GM12865 (cell line): ENCODE measurements around the gene ITGB6.

Experiments
- DNase-seq: peaks from one replicate; pipeline ENCODE4 v3.0.0; 2010; ENCODE audit warnings: low read depth
- H3K4me3 ChIP-seq: 2 replicates; pipeline ENCODE4 v1.5.1; 2011; ENCODE audit warnings: mild to moderate bottlenecking, low read depth, low read length, control low read depth
- CTCF ChIP-seq: IDR thresholded peaks from 2 replicates; pipeline ENCODE4 v1.5.1; 2011; ENCODE audit warnings: low read length, control low read depth, low read depth, inconsistent platforms; ENCODE audit not compliant: insufficient read depth; ENCODE audit errors: missing control alignments

The ITGB6 gene

GRCh38 chr2:160222546-160223283 is 22.6 kb upstream of the ITGB6 start:
- no peak overlapping the region for H3K4me3 ChIP-seq
- TF ChIP-seq CTCF: no peak
- DNase-seq: no peak

- no peak for TF ChIP-seq CTCF
- no peak for DNase-seq
- H3K4me3 ChIP-seq: no peak overlapping the region
These were observed 21.6 kb upstream of the ITGB6 start for GRCh38 chr2:160221391-160222276.

GRCh38 chr2:160220545-160221009 is 20.5 kb upstream of the ITGB6 start:
- TF ChIP-seq CTCF: no peak
- H3K4me3 ChIP-seq: no peak overlapping the region
- DNase-seq: peak; percentile 50

- TF ChIP-seq CTCF: no peak
- no peak for DNase-seq
- H3K4me3 ChIP-seq: no peak overlapping the region
These were observed 20.0 kb upstream of the ITGB6 start for GRCh38 chr2:160220026-160220425.

GRCh38 chr2:160214461-160215445 is 14.7 kb upstream of the ITGB6 start:
- DNase-seq: no peak

More at GRCh38 chr2:160214461-160215445, 14.7 kb upstream of the ITGB6 start:
- no peak overlapping the region for H3K4me3 ChIP-seq
- TF ChIP-seq CTCF: no peak
